ENCODE results near the gene VIT. TPM values are rescaled to one million over a fixed set of nuclear protein-coding genes. Genes with fewer than 3 reads are reported as not detected.
"Not testable (repeated sequence)": the region's sequence is repeated elsewhere in the genome, so short reads cannot be mapped to it uniquely, and the experiment has no call there.

Gene VIT
- total RNA-seq, 4 donors from 2014 or later = 21.3 to 42.7 (median 28.9) TPM

DNA sequence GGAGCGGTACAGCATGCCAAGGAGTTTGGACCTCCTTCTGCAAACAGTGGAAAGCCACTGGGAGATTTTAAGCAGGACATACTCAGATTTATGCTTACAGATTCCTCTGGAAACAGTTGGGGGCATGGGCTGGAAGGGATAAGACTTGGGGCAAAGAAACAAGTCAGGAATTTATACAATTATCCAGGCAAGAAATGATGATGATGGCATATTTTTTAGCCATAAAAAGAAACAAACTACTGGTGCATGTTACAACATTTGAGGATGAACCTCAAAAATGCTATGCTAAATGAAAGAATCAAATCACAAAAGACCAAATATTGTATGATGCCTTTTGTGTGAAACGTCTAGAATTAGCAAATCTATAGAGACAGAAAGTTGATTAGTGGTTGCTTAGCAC, 13.5 kb upstream of the VIT start:
- Histone ChIP-seq H3K27ac (no peak overlapping the region), H3K9me3 (peaks cover 0 to 9% (median 0%) of the 10 kb centered on the region in 3 donors), H3K36me3 (no peaks in the 10 kb centered on the region), H3K4me3 (no peak overlapping the region), H3K4me1 (no peaks in the 10 kb centered on the region), H3K27me3 (no peaks in the 10 kb centered on the region)
- no peak for ATAC-seq
- WGBS, 2 donors (ENCODE audit: low coverage in 1 of 2) = 16 to 62% methylated on average over 1 to 2 of the region's 2 CpGs
- TF ChIP-seq, protein P1, sequence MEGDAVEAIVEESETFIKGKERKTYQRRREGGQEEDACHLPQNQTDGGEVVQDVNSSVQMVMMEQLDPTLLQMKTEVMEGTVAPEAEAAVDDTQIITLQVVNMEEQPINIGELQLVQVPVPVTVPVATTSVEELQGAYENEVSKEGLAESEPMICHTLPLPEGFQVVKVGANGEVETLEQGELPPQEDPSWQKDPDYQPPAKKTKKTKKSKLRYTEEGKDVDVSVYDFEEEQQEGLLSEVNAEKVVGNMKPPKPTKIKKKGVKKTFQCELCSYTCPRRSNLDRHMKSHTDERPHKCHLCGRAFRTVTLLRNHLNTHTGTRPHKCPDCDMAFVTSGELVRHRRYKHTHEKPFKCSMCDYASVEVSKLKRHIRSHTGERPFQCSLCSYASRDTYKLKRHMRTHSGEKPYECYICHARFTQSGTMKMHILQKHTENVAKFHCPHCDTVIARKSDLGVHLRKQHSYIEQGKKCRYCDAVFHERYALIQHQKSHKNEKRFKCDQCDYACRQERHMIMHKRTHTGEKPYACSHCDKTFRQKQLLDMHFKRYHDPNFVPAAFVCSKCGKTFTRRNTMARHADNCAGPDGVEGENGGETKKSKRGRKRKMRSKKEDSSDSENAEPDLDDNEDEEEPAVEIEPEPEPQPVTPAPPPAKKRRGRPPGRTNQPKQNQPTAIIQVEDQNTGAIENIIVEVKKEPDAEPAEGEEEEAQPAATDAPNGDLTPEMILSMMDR (IDR thresholded peaks at IDR 0.05) = no peak
- TF ChIP-seq EP300 (IDR thresholded peaks at IDR 0.05) (no peak), POLR2AphosphoS5 (IDR thresholded peaks at IDR 0.05) (no peak), POLR2A (IDR thresholded peaks at IDR 0.05) (no peak)

DNA sequence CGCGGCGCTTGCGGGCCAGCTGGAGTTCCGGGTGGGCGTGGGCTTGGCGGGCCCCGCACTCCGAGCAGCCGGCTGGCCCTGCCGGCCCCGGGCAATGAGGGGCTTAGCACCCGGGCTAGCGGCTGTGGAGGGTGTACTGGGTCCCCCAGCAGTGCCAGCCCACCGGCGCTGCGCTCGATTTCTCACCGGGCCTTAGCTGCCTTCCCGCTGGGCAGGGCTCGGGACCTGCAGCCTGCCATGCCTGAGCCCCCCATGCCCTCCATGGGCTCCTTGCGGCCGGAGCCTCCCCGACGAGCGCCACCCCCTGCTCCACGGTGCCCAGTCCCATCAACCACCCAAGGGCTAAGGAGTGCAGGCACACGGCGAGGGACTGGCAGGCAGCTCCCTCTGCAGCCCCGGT, 8.2 kb upstream of the VIT start:
- not testable (repeated sequence) for H3K27me3 ChIP-seq, H3K27ac ChIP-seq, H3K36me3 ChIP-seq, H3K4me3 ChIP-seq, H3K4me1 ChIP-seq, ATAC-seq, H3K9me3 ChIP-seq
- WGBS, 2 donors (ENCODE audit: low coverage in 1 of 2) = no CpG with 5 or more reads among the region's 30 CpGs

DNA sequence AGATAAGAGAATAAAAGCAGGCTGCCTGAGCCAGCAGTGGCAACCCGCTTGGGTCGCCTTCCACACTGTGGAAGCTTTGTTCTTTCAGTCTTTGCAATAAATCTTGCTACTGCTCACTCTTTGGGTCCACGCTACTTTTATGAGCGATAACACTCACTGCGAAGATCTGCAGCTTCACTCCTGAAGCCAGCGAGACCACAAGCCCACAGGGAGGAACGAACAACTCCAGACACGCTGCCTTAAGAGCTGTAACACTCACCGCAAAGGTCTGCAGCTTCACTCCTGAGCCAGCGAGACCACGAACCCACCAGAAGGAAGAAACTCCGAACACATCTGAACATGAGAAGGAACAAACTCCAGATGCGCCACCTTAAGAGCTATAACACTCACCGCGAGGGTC, 7.5 kb upstream of the VIT start:
- H3K4me1 ChIP-seq, ATAC-seq, H3K9me3 ChIP-seq, H3K27me3 ChIP-seq, H3K4me3 ChIP-seq, H3K36me3 ChIP-seq, H3K27ac ChIP-seq: not testable (repeated sequence)
- 82 to 98% methylated on average over 2 to 7 of the region's 15 CpGs for WGBS, 2 donors (ENCODE audit: low coverage in 1 of 2)

DNA sequence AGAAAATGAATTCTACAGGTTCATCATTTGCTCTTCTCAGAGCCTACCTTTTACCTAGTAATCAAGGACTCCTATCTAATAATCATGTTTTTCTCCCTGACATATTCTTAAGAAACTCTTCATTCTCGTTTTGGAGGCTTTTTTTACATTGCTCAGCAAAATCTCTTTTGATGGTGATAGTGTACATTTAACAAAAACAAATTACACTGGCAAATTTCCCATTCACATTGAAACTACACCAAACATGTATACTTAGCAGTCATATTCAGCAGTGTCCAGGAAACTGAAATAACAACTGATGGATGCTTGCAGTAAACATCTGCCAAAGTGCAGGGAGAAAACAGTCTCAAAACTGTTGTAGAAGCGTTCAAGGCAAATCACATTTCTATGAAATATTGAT, 4.4 kb upstream of the VIT start:
- WGBS, 2 donors (ENCODE audit: low coverage in 1 of 2) = 44 to 45% methylated on average over 2 of the region's 2 CpGs
- Histone ChIP-seq H3K27ac (no peak overlapping the region), H3K9me3 (no peaks in the 10 kb centered on the region), H3K36me3 (no peaks in the 10 kb centered on the region), H3K4me1 (no peaks in the 10 kb centered on the region), H3K27me3 (no peaks in the 10 kb centered on the region), H3K4me3 (no peak overlapping the region)
- no peak for ATAC-seq
- TF ChIP-seq, protein P1 (IDR thresholded peaks at IDR 0.05) = no peak
- no peak for TF ChIP-seq EP300 (IDR thresholded peaks at IDR 0.05)
- TF ChIP-seq POLR2A (IDR thresholded peaks at IDR 0.05) = no peak
- no peak for TF ChIP-seq POLR2AphosphoS5 (IDR thresholded peaks at IDR 0.05)

DNA sequence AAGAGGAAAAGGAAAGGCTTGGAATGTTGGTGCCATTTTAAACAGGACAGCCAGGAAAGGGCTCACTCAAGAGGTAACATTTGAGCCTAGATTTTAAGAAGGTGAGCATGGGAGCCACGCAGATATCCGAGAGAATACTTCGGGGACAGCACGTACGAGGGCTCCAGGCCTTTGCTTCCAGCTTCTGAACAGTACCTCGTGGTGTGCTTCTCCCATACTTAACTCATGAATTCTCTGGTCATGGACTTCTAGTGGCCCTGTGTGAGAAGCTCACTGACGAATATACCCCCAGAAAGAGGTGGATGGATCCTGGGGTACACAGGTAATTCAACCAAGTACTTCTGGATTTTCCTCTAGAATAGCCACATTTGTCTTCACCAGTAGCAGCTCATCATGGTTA, 2.7 kb upstream of the VIT start:
- no peak overlapping the region for H3K27ac ChIP-seq
- WGBS, 2 donors (ENCODE audit: low coverage in 1 of 2) = 86 to 100% methylated on average over 7 of the region's 7 CpGs
- H3K4me1 ChIP-seq = no peaks in the 10 kb centered on the region
- no peaks in the 10 kb centered on the region for H3K27me3 ChIP-seq
- H3K36me3 ChIP-seq = no peaks in the 10 kb centered on the region
- TF ChIP-seq, protein P1 (IDR thresholded peaks at IDR 0.05) = no peak
- TF ChIP-seq POLR2AphosphoS5 (IDR thresholded peaks at IDR 0.05) (no peak), EP300 (IDR thresholded peaks at IDR 0.05) (no peak), POLR2A (IDR thresholded peaks at IDR 0.05) (no peak)
- no peaks in the 10 kb centered on the region for H3K9me3 ChIP-seq
- no peak overlapping the region for H3K4me3 ChIP-seq
- ATAC-seq = no peak

DNA sequence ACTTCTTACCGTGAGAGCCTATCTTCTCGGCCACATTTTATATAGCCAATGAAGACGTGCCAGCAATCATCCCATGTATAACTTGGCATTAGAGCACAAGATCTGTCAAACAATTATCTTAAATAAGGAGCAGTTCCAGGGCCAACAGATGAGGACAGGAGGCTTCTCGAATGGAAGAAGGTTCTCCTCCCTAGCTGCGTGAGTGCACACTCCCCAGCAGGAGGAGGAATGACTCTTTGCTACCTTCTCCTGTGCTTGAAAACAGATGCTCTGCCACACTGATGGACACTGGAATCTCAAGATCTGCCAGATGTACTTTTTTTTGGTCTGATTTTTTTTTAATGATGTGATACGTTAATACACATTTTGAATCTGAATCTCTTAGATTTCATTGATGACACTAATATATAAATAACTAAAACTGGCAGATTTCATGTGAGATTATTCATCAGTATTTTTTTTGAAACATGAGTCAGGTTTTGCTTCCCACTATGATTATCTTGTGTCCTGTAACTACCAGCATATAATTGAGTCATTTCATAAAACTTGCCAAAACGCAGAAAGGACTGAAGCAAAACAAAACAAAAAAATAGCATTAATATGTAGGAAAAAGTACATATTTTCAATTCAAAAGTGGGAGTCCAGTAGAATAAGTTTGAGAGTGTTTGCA, 626 bp upstream of the VIT start:
- H3K4me1 ChIP-seq = no peaks in the 10 kb centered on the region
- TF ChIP-seq POLR2AphosphoS5 (IDR thresholded peaks at IDR 0.05) (no peak), POLR2A (IDR thresholded peaks at IDR 0.05) (no peak)
- TF ChIP-seq, protein P1 (IDR thresholded peaks at IDR 0.05) = peak in 3 of 4 experiments; percentile 11 to 42 (median 32)
- H3K36me3 ChIP-seq = no peaks in the 10 kb centered on the region
- no peaks in the 10 kb centered on the region for H3K9me3 ChIP-seq
- ATAC-seq = peak; percentile 48
- 32 to 75% methylated on average over 6 to 7 of the region's 7 CpGs for WGBS, 2 donors (ENCODE audit: low coverage in 1 of 2)
- no peak overlapping the region for H3K27ac ChIP-seq
- H3K4me3 ChIP-seq = no peak overlapping the region
- H3K27me3 ChIP-seq = no peaks in the 10 kb centered on the region
